PC-9 (cell line): Measurements from ENCODE around the gene DOCK2. TPM values are rescaled to one million over a fixed set of nuclear protein-coding genes. Genes with fewer than 3 reads are reported as not detected.

Source experiments
- BruUV-seq: library from RNA; stranded (reverse); fragments of 400-500 nt; replicated peaks from 2 replicates; lab custom pipeline; 2021; lab: Mats Ljungman, UMichigan
- CTCF ChIA-PET: fragments of 300-600 bp; sonication (Branson Sonifier 250); formaldehyde crosslinking; loops from one replicate; lab custom pipeline; 2022; ENCODE audit warnings: antibody characterized with exemption; lab: Charles Lee
- POLR2A ChIA-PET: fragments of 300-600 bp; sonication (Branson Sonifier 250); formaldehyde crosslinking; loops from one replicate; lab custom pipeline; 2022; ENCODE audit warnings: antibody characterized with exemption; ENCODE audit not compliant: unreplicated experiment; lab: Charles Lee
- DNase-seq, 2 experiments: peaks; one replicate each; pipeline versions ENCODE4 v3.0.0 to v3.0.0-alpha.2; 2015 to 2022; ENCODE audit warnings: mixed read lengths in 1 of 2
- H2AFZ ChIP-seq: fragments of 200-600 bp; sonication (generic); 2 replicates; pipeline ENCODE4 v1.8.1; 2017; ENCODE audit warnings: antibody characterized with exemption
- H3F3A ChIP-seq: fragments of 200-600 bp; sonication (generic); 2 replicates; pipeline ENCODE4 v1.8.1; 2017; ENCODE audit warnings: antibody characterized with exemption, mild to moderate bottlenecking, low read depth; ENCODE audit not compliant: insufficient read depth
- H3K27ac ChIP-seq: fragments of 200-600 bp; sonication (generic); 2 replicates; pipeline ENCODE4 v1.6.1; 2016; ENCODE audit warnings: mixed run types
- H3K27me3 ChIP-seq: fragments of 200-600 bp; sonication (generic); 2 replicates; pipeline ENCODE4 v1.6.1; 2016; ENCODE audit warnings: low read depth, mixed run types; ENCODE audit not compliant: insufficient read depth
- H3K36me3 ChIP-seq: fragments of 200-600 bp; sonication (generic); 2 replicates; pipeline ENCODE4 v1.6.1; 2016; ENCODE audit warnings: low read depth, mixed run types
- H3K4me1 ChIP-seq: fragments of 200-600 bp; sonication (generic); replicated peaks from 2 replicates; pipeline ENCODE4 v1.6.1; 2016; ENCODE audit warnings: mixed run types; ENCODE audit not compliant: insufficient read depth
- H3K4me2 ChIP-seq: fragments of 200-600 bp; sonication (generic); 2 replicates; pipeline ENCODE4 v1.6.1; 2017; ENCODE audit warnings: mixed run types
- H3K4me3 ChIP-seq: fragments of 200-600 bp; sonication (generic); 2 replicates; pipeline ENCODE4 v1.6.1; 2016; ENCODE audit warnings: mixed run types
- H3K79me2 ChIP-seq: fragments of 200-600 bp; sonication (generic); 2 replicates; pipeline ENCODE4 v1.6.1; 2017; ENCODE audit warnings: low read depth, mixed run types
- H3K9me2 ChIP-seq: fragments of 200-600 bp; sonication (generic); 2 replicates; pipeline ENCODE4 v1.8.1; 2017; ENCODE audit warnings: mild to moderate bottlenecking; ENCODE audit not compliant: insufficient read depth
- H3K9me3 ChIP-seq: fragments of 200-600 bp; sonication (generic); 2 replicates; pipeline ENCODE4 v1.8.1; 2016; ENCODE audit warnings: low read depth; ENCODE audit not compliant: insufficient read depth
- H4K20me1 ChIP-seq: fragments of 200-600 bp; sonication (generic); 2 replicates; pipeline ENCODE4 v1.8.1; 2017; ENCODE audit not compliant: insufficient read depth
- CTCF ChIP-seq: fragments of 200-600 bp; sonication (generic); conservative IDR thresholded peaks from 2 replicates; pipeline ENCODE4 v1.6.1; 2017; ENCODE audit warnings: mixed run types, antibody characterized with exemption, mild to moderate bottlenecking, moderate library complexity
- EZH2 ChIP-seq: fragments of 200-600 bp; sonication (generic); IDR thresholded peaks from 2 replicates; pipeline ENCODE4 v1.8.0; 2017; ENCODE audit warnings: antibody characterized with exemption, low read depth
- intact Hi-C: fragments of 100-400 bp; cut with micrococcal nuclease; formaldehyde crosslinking; loops from one replicate; pipeline ENCODE4 v1.10.0; 2022; ENCODE audit not compliant: unreplicated experiment
- total RNA-seq: library from RNA; stranded (reverse); gene quantifications from 2 replicates; pipeline ENCODE4 v1.2.3, GENCODE V29; 2021

DOCK2 gene
- total RNA-seq, 1 experiment from 2014 or later = 0.41 TPM

- H3F3A ChIP-seq = no peaks in the 10 kb centered on the region
- no peaks in the 10 kb centered on the region for H3K9me3 ChIP-seq
- H3K9me2 ChIP-seq = no peaks in the 10 kb centered on the region
- no peak overlapping the region for H3K27ac ChIP-seq
- H2AFZ ChIP-seq = no peak overlapping the region
- no peaks in the 10 kb centered on the region for H3K36me3 ChIP-seq
- ChIA-PET CTCF (no interaction called here), POLR2A (no interaction called here)
- no peaks in the 10 kb centered on the region for H4K20me1 ChIP-seq
- intact Hi-C loops = no loop called here
- no peaks in the 10 kb centered on the region for H3K4me1 ChIP-seq
- no TSS peak for BruUV-seq
- no peak overlapping the region for H3K4me3 ChIP-seq
- no peaks in the 10 kb centered on the region for H3K27me3 ChIP-seq
- TF ChIP-seq EZH2 (no peak), CTCF (no peak)
- H3K79me2 ChIP-seq = no peaks in the 10 kb centered on the region
- no peak for DNase-seq
- H3K4me2 ChIP-seq = no peak overlapping the region
These were observed 49.1 kb downstream of the DOCK2 start for GRCh38 chr5:169686137-169686536.

GRCh38 chr5:169688106-169688505, 51.0 kb downstream of the DOCK2 start:
- Histone ChIP-seq H3F3A (no peaks in the 10 kb centered on the region), H3K27me3 (no peaks in the 10 kb centered on the region), H3K4me2 (no peak overlapping the region), H3K9me3 (no peaks in the 10 kb centered on the region), H3K9me2 (no peaks in the 10 kb centered on the region), H3K79me2 (no peaks in the 10 kb centered on the region), H3K4me1 (no peaks in the 10 kb centered on the region), H3K27ac (no peak overlapping the region), H4K20me1 (no peaks in the 10 kb centered on the region), H2AFZ (no peak overlapping the region), H3K36me3 (no peaks in the 10 kb centered on the region), H3K4me3 (no peak overlapping the region)
- intact Hi-C loops = no loop called here
- ChIA-PET POLR2A (no interaction called here), CTCF (no interaction called here)
- no peak for DNase-seq
- TF ChIP-seq EZH2 (no peak), CTCF (no peak)
- BruUV-seq = no TSS peak

GRCh38 chr5:169691471-169691870, 54.4 kb downstream of the DOCK2 start:
- H3K27me3 ChIP-seq = no peaks in the 10 kb centered on the region

More at GRCh38 chr5:169691471-169691870, 54.4 kb downstream of the DOCK2 start:
- no peak overlapping the region for H3K4me3 ChIP-seq
- no peaks in the 10 kb centered on the region for H3K9me2 ChIP-seq
- BruUV-seq = no TSS peak
- H3K4me1 ChIP-seq = peaks cover 15% of the 10 kb centered on the region
- H3K79me2 ChIP-seq = no peaks in the 10 kb centered on the region
- no peaks in the 10 kb centered on the region for H3K9me3 ChIP-seq
- ChIA-PET CTCF (no interaction called here), POLR2A (no interaction called here)
- H2AFZ ChIP-seq = no peak overlapping the region
- H4K20me1 ChIP-seq = no peaks in the 10 kb centered on the region
- no peak overlapping the region for H3K27ac ChIP-seq
- H3K36me3 ChIP-seq = no peaks in the 10 kb centered on the region
- TF ChIP-seq CTCF (no peak), EZH2 (no peak)
- H3F3A ChIP-seq = peaks cover 16% of the 10 kb centered on the region
- intact Hi-C loops = loop anchor here (10.0 kb wide), 1 partner anchor 723 kb away; no protein-coding TSS in a partner anchor
- H3K4me2 ChIP-seq = no peak overlapping the region
- DNase-seq = no peak
